Measurements from ENCODE around the gene PTCD2. TPM values are rescaled to one million over a fixed set of nuclear protein-coding genes. Genes with fewer than 3 reads are reported as not detected.
"Not testable (repeated sequence)": the region's sequence is repeated elsewhere in the genome, so short reads cannot be mapped to it uniquely, and the experiment has no call there.

Gene PTCD2
- total RNA-seq, 1 donor from 2014 or later, result 7.9 TPM

DNA sequence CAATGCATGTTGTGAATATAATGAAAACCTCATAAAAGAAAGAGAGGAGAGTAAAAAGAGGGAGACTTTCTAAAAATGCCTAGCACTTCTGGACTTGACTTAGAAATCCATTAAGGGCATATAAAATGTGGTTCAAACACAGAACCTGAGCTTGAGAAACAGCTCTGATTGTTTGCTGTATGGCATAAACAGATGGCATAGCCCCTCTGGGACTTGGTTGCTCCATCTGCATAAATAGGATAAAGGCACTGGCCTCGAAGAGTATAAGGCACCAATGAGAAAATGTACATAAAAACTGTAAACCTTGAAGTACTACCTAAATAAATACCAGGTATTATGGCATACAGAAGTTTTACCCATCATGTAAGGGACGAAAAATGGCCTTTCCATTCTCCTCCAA, 23.9 kb upstream of the PTCD2 start:
- intact Hi-C loops (cut with micrococcal nuclease), result no loop called here

GRCh38 chr5:72298136-72298535, 22.0 kb upstream of the PTCD2 start:
- intact Hi-C loops (cut with micrococcal nuclease), result not testable (repeated sequence)

DNA sequence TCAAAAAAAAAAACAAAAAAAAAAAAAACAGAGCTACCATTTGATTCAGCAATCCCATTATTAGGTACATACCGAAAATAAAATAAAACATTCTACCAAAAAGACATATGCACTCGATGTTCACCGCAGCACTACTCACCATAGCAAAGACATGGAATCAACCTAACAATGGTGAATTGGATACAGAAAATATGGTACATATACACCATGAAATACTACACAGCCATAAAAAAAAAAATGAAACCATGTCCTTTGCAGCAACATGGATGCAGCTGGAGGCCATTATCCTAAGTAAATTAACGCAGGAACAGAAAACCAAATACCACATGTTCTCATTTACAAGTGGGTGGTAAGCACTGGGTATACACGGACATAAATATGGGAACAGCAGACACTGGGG, 21.5 kb upstream of the PTCD2 start:
- intact Hi-C loops (cut with micrococcal nuclease), result no loop called here

DNA sequence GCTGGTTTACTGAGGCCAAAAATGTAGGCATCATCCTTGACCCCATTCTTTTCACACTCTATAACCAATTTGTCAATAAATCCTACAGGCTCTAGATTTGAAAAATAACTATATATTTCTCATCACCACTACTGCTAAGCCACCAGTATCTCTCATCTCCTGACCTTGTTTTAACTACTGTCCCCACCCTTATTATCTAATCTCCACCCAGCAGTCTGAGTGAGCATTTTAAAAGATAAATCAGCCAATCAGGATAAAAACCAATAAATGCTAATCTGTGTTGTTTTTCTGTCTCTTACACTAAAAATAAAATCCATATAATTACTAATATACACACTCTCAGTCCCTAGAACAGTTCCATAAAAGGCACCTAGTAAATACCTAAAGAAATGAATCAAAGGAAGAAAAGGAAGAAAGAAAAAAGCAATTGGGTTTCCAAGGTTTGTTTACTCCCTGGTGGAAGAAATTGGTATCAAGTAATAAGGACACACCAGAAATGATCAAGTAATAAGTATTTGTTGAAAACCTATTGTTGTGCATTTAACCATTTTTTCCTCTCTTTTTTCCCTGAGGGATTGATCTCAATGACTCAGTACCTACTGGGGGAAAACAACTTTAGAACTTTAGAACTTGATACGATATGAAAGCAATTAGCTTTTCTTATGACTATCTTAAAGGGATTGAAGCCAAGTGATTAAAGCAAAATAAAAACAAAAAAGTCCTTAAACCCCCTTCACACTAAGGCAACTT, 19.4 kb upstream of the PTCD2 start:
- intact Hi-C loops (cut with micrococcal nuclease), result loop anchor here (10.0 kb wide), 2 partner anchors 716 to 1264 kb away; partner anchors contain the start of genes ANKRA2, MCCC2 and UTP15

GRCh38 chr5:72301557-72301956, 18.6 kb upstream of the PTCD2 start:
- intact Hi-C loops (cut with micrococcal nuclease), result loop anchor here (10.0 kb wide), 2 partner anchors 717 to 1263 kb away; partner anchors contain the start of genes ANKRA2, MCCC2 and UTP15

DNA sequence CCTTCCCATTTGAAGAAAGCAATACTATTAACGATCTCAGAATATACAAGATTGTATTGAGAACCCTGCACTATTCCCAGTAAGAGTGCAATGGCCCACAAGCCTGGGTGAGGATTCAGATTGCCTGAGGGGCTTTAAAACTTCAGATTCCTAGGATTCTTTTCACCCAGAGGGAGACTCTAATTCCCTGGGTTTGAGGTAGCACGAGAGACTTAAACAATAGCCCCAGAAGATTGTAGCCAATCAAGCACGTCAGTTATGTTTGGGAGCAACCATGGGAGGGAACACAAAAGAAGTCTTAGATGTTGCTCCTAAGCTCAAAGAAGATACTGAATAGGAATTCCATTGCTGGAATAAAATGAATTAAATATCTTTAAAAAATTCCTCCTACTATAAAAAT, 18.0 kb upstream of the PTCD2 start:
- intact Hi-C loops (cut with micrococcal nuclease), result loop anchor here (10.0 kb wide), 2 partner anchors 717 to 1263 kb away; partner anchors contain the start of genes ANKRA2, MCCC2 and UTP15

GRCh38 chr5:72305194-72306142, 14.7 kb upstream of the PTCD2 start:
- intact Hi-C loops (cut with micrococcal nuclease), result loop anchor here (5.0 to 10.0 kb wide), 4 partner anchors 648 to 1259 kb away; partner anchors contain the start of genes ANKRA2, BDP1, MCCC2 and UTP15

DNA sequence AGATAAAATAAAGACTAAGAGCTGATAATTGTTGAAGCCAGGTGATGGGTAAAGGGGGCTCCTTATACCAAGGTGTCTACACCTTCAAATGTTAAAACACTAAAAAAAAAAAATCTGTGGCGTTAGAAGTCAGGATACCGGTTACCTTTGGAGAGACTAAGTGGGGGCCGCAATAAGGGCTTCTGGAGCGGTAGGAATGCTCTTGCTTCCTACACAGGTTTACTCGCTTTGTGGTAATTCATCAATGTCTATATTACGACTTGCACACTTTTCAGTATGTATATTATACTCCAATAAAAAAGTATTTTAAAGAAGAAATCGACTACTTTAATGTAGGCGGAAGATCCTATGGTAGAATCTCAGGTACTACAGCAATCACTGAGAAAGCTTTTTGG, 12.6 kb upstream of the PTCD2 start:
- intact Hi-C loops (cut with micrococcal nuclease), result loop anchor here (5.0 to 10.0 kb wide), 4 partner anchors 650 to 1257 kb away; partner anchors contain the start of genes ANKRA2, BDP1, MCCC2 and UTP15

- intact Hi-C loops (cut with micrococcal nuclease), result loop anchor here (1.0 to 10.0 kb wide), 8 partner anchors 12 to 1257 kb away; partner anchors contain the start of genes ANKRA2, BDP1, MCCC2 and MRPS27
These were observed 12.0 kb upstream of the PTCD2 start for GRCh38 chr5:72307968-72308852.

DNA sequence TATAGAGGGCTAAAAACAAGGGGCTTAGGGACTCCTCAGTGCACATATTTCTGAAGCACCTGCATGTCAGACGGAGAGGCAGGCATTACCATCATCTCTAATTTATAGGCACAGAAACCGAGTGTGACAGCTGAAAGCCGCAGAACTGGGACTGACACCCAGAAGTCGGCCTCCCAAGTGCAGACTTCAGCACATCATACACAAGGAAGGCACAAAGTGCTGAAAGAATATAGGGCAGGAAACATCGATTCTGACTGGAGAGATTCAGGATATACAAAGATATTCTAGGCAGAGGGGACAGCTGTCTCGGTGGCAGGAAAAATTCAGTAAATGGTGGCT, 11.4 kb upstream of the PTCD2 start:
- intact Hi-C loops (cut with micrococcal nuclease), result loop anchor here (1.0 to 10.0 kb wide), 8 partner anchors 11 to 1256 kb away; partner anchors contain the start of genes ANKRA2, BDP1, MCCC2 and MRPS27

GRCh38 chr5:72313141-72313540, 7.0 kb upstream of the PTCD2 start:
- intact Hi-C loops (cut with micrococcal nuclease), result no loop called here

GRCh38 chr5:72314571-72315172, 5.5 kb upstream of the PTCD2 start:
- intact Hi-C loops (cut with micrococcal nuclease), result no loop called here

GRCh38 chr5:72319435-72319975, 668 bp upstream of the PTCD2 start:
- intact Hi-C loops (cut with micrococcal nuclease), result not testable (repeated sequence)

DNA sequence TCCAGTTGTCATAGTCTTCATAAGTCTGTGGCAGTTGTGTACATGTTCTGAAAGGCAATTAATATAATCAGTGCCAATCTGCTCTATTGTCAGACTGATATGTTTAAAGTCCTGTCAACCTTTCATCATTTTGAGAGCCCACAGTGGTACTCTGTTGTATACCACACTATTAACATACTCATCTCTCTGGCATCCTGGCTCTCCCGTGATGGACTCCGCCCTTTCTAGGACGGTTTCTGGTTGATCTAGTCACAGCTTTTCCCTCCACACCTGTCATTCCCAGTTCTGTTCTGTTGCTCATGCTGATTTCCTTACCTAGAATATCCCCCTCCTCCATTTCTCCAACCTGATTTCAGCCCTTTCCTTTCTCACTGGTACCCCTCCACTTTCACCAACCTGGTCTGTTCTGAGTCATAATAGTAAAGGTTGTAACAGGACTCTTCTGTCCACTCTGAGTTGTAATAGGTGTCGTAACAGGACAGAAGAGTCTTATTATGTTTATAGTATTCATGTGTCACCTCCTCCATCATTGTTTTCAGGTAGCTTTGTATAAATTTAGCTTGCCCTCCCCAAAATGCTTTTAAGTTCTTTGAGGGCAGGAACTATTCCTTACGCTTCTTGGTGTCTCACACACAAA, 4.1 kb downstream of the PTCD2 start:
- intact Hi-C loops (cut with micrococcal nuclease), result loop anchor here (5.0 to 10.0 kb wide), 2 partner anchors 187 to 520 kb away; no protein-coding TSS in a partner anchor

DNA sequence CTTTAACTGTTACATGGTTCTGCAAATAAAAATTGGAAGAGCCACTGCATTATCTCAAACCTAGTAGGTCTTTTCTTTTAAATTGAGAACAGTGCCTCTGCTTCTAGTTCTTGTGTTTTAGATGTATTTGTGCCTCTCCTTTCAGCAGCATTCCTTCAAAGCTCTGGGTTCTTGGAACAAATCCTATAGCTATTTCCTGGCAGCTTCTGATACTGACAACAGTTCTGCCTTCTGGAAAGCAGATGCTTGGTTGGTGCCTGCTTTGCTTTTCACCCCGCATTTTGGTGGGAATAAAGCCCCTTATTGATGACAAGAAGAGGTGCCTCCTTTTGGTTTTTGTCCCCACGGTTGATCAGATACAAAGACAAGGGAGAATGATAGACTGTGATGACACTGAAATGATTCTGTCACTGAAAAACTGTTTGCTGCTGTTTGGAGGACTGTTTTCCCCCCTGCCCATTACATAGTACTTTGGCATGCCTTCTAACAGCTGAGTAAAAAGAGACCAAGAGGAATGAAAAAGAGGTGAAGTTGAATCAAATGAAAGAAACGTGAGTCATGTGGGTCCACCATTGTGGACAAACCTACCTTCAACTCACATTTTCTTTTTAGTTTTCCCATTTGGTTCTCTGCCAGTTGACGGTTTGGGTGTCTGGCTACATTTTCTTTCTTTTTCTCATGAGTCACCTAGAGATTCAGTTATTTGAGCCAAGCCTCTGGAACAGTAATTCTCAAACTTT, 5.6 kb downstream of the PTCD2 start:
- intact Hi-C loops (cut with micrococcal nuclease), result loop anchor here (10.0 kb wide), 1 partner anchor 519 kb away; no protein-coding TSS in a partner anchor

DNA sequence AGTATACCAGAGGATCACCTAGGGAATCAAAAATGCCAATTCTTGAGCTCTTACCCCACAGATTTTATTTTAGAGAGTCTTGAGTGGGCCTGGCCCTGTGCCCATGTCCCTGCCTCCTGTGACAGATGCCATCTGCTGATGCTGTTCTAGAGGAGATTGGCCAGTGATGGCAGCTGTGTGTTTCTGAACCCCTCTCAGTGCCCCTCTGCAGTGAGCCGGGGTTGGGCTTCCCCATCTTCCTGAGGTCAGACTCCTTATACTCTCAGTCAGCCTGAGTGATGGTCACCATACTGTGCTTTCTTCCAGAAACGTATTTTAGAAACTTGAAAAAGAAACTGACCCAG, 6.1 kb downstream of the PTCD2 start:
- intact Hi-C loops (cut with micrococcal nuclease), result loop anchor here (10.0 kb wide), 1 partner anchor 519 kb away; no protein-coding TSS in a partner anchor

GRCh38 chr5:72328172-72328571, 8.0 kb downstream of the PTCD2 start:
- intact Hi-C loops (cut with micrococcal nuclease), result loop anchor here (10.0 kb wide), 1 partner anchor 517 kb away; no protein-coding TSS in a partner anchor

- intact Hi-C loops (cut with micrococcal nuclease), result no loop called here
These were observed 10.5 kb downstream of the PTCD2 start for GRCh38 chr5:72330712-72331111.

DNA sequence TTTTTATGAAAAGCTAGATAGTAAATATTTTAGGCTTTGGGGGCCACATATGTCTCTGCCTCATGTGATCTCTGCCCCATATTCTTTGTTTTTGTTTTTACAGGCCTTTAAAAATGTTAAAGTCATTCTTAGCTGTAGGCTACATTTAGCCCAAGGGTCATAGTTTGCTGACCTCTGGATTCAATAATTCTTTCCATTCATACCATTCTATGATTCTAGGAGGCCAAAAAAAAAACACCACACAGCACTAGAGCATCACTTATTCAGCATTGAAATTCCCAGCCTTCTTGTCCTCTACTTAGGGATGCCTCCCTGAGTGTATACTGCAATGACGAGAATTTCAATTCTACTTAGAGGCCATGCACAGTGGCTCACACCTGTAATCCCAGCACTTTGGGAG, 17.0 kb downstream of the PTCD2 start:
- intact Hi-C loops (cut with micrococcal nuclease), result no loop called here
